Measurements from ENCODE around the gene NSL1. TPM values are rescaled to one million over a fixed set of nuclear protein-coding genes. Genes with fewer than 3 reads are reported as not detected.
"Not testable (repeated sequence)": the region's sequence is repeated elsewhere in the genome, so short reads cannot be mapped to it uniquely, and the experiment has no call there.

Gene NSL1
- total RNA-seq, 1 experiment from 2014 or later, result 51.2 TPM

GRCh38 chr1:212752252-212752933 is 39.2 kb downstream of the NSL1 start:
- no peak for DNase-seq (ENCODE audit: low spot score)

DNA sequence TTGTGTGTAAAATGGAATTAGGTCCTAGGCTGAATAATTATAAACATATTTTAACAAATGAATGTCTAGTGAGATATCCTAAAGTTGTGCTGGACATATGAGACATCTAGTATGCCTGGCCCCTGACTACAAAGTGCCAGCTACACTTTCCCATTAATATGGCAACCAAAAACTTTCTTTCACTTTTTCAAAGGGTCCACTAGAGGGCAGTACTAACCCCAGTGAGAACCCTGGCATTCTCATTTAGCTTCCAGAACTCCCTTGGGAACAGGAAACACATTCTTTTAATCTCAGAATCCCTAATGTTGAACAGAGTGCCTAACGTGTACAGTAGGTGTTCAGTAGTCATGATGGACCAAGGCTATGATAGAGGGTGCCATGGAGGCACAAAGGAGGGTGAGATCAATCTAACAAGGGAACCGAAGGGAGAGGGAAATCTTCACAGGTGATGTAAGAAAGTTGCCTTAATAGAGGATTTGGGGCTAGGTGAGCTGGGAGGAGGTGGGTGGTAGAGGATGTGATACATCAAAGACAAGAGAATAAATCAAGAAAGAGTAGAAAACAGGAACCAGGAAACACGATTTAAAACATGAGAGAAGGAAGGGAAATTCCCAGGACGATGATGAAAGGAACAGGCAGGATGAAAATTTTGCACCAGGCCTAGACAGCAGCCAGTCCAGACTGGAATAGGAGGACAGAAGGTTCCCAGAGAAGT is 41.6 kb downstream of the NSL1 start:
- DNase-seq (ENCODE audit: low spot score), result peak; percentile 66

DNA sequence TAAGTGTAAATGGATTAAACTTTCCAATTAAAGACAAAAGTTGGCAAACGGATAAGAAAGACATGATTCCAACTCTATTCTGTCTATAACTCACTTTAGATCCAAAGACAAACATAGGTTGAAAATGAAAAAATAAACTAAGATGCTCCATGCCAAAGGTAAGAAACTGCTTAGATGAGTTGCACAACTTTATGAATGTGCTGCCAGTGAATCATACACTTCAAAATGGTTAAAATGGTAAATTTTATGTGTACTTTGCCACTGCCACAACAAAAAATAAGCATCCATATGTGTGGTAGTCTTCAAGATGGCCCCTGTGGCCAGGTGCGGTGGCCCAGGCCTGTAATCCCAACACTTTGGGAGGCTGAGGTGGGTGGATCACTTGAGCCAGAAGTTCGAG is 45.0 kb downstream of the NSL1 start:
- no peak for DNase-seq (ENCODE audit: low spot score)

DNA sequence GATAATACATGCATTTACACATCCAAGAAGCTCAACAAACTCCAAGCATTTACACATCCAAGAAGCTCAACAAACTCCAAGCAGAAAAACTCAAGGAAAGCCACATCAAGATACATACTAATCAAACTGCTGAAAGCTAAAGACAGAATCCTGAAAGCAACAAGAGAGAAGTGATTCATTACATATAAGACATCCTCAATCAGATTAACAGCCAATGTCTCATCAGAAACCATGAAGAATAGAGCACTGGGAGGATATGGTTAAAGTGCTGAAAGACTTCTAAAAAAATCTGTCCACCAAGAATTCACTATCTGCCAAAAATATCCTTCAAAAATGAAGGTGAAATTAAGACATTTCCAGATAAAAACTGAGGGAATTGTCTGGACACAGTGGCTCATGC is 46.3 kb downstream of the NSL1 start:
- DNase-seq (ENCODE audit: low spot score), result no peak

DNA sequence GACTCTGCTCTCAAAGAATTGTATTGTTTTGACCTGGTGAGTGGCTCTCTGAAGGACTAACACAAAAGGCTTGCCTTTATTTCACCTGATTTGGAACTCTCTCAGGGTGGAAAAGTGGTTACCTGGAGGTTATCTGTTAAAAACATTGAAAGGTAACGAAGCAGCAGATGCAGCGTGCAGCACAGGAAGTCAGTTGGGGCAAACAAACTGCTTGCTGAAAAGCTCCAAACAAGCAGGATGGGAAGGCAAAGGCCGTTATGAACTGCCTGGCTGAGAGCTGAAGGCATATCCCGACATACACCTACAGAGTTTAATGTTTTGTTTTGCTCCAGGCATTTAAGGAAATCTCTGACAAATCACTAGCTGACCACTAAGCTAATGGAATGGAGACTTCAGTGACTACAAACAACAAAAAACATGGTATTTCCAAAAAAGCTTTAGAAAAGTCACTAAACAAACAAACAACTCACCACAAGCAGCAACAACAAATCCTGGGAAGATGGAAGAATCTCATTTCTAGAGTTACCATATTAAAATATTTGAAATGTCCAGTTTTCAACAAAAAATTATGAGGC is 47.6 kb downstream of the NSL1 start:
- DNase-seq (ENCODE audit: low spot score), result no peak

GRCh38 chr1:212738330-212738729 is 53.2 kb downstream of the NSL1 start:
- DNase-seq (ENCODE audit: low spot score), result no peak

DNA sequence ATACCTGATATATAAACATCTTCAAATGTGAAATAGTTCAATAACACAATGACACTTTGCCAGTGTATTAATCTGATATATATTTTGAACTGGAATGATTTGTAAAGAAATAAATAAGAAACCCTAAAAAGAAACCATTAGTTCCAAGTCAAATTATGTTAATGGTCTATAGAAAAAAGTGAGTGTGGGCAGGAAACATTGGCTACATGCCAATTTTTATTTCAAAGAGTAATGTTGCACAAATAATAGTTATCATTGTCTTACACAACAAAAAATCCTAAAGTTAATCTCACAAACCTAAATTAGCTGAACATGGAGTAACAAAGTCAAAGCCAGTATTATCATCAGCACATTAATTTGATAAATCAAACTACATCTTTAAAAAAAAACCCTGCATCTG is 54.0 kb downstream of the NSL1 start:
- no peak for DNase-seq (ENCODE audit: low spot score)

DNA sequence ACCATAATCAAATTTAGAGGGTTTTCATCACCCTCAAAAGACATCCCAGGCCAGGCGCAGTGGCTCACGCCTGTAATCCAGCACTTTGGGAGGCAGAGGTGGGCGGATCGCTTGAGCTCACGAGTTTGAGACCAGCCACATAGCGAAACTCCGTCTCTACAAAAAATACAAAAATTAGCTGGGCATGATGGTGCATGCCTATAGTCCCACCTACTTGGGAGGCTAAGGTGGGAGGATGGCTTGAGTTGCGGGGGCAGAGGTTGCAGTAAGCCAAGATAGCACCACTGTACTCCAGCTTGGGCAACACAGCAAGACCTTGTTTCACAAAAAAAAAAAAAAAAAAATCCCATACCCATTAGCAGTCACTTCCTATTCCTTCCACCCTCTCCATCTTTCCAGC is 58.5 kb downstream of the NSL1 start:
- DNase-seq (ENCODE audit: low spot score), result no peak

DNA sequence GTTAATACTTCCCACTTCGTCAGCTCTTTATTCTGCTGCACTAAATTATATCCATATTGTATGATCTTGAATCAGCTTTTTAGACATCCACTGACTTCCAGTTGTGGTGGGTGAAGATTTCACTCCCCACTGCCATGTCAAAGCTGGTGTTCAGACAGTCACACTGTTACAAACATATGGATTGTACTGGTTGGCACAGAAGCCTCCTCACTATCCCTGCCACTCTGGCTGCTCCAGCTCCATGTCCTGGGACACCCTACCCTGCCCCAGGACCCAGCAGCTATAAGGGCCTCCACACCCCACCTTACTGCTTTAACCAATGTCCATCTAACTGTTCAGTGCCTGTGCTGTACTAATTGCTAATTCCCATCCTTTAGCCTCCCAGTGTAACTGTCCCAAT is 59.9 kb downstream of the NSL1 start:
- DNase-seq (ENCODE audit: low spot score), result no peak

GRCh38 chr1:212728606-212729005 is 63.0 kb downstream of the NSL1 start:
- DNase-seq (ENCODE audit: low spot score), result no peak

- DNase-seq (ENCODE audit: low spot score), result no peak
Observed at GRCh38 chr1:212727386-212728181, 64.0 kb downstream of the NSL1 start.

DNA sequence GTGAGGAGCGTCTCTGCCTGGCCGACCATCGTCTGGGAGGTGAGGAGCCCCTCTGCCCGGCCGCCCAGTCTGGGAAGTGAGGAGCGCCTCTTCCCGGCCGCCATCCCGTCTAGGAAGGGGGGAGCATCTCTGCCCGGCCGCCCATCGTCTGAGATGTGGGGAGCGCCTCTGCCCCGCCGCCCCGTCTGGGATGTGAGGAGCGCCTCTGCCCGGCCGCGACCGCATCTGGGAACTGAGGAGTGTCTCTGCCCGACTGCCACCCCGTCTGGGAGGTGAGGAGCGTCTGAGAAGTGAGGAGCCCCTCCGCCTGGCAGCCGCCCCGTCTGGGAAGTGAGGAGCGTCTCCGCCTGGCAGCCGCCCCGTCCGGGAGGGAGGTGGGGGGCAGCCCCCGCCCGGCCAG is 66.9 kb downstream of the NSL1 start:
- DNase-seq (ENCODE audit: low spot score), result not testable (repeated sequence)

- no peak for DNase-seq (ENCODE audit: low spot score)
Observed at GRCh38 chr1:212722270-212722957, 69.2 kb downstream of the NSL1 start.

DNA sequence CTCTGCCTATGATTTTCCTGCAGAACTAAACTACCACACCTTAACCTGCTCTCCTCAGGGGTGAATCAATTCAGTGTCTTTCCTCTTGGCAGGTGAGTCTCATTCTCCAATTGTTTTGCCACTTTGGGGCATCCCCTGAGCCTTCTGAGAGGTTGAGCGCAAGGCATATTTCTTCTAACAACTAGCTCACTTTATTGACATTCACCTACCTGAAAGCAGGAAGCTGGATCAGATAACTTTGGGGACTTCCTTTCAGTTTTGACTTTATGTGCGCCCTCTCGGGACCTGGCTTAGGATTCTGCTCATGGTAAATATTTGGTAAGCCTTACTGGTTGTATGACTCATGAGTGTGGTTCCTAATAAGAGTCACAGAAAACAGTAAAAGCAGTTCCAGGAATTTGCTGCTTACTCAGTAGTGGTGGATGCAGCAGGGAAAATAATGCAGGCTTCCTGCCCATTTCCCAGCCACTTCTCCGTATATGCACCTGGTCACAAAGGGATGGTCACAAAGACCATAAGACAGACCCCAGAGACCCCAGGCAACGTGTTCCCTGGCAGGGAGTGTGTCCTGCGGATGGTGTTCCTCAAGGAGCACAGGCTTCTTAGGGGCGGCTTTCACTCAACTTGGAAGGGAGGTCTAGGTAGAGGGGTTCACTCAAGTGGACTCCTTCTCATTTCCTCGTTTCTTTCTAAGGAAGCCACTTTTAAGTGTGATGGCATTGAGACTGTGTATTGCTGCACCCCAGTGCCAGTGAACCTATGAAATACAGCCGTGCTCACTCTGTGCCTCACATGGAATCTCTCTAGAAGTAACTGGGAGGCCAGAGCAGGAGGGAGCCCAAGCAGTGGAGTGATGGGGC is 70.0 kb downstream of the NSL1 start:
- peak; percentile 85 for DNase-seq (ENCODE audit: low spot score)

- DNase-seq (ENCODE audit: low spot score), result no peak
Observed at GRCh38 chr1:212719633-212720032, 71.9 kb downstream of the NSL1 start.

DNA sequence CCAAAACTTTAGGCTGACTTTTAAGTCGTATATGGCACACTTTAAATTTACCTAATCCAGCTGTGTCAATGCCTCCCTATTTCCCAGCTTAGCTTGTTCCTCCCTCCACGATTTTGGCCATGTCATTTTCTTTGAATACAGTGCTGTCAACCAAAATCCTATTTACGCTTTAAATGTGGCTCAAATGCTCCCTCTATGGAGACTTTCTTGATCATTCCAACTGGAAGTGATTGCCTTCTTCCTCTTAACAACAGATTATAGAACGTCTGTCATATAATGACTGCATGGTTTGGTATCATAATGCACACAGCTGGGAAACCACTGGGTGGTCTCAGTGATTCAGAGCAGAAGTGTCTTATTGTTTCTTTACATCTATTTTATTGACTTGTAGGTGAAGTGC is 73.1 kb downstream of the NSL1 start:
- no peak for DNase-seq (ENCODE audit: low spot score)

- no peak for DNase-seq (ENCODE audit: low spot score)
Observed at GRCh38 chr1:212716161-212716560, 75.4 kb downstream of the NSL1 start.

DNA sequence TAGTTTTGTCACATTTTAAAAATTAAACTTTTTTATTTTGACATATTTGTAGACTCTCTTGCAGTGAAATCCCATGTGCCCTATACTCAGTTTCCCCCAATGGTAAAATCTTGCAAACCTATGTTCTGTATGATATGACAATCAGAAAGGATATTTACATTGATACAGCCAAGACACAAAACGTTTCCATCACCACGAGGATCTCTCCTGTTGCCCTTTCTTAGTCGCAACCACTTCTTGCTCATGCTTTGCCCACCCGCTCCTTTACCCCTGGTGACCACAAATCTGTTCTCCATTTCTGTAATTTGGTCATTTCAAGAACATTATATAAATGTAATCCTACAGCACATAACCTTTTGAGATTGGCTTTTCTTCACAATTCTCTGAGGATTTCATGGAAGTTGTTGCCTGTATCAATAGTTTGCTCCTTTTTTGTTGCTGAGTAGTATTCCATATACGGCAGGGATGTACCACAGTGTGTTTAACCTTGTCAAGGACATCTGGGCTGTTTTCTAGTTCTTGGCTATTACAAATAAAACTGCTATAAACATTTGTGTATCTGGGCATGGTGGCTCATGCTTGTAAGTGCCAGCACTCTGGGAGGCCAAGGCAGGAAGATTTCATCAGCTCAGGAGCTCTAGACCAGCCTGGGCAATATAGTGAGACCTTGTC is 78.0 kb downstream of the NSL1 start:
- DNase-seq (ENCODE audit: low spot score), result no peak

- DNase-seq (ENCODE audit: low spot score), result no peak
Observed at GRCh38 chr1:212712451-212713303, 78.9 kb downstream of the NSL1 start.
